K562 (cell line): ENCODE data around the gene LIMS1. TPM values are rescaled to one million over a fixed set of nuclear protein-coding genes. Genes with fewer than 3 reads are reported as not detected.

Source experiments
- BCL6 ChIP-seq: fragments of 250-450 bp; sonication (Bioruptor Pico); IDR thresholded peaks from 2 replicates; pipeline ENCODE4 v1.4.0; 2020
- CEBPB ChIP-seq: fragments of 450-650 bp; IDR thresholded peaks from 2 replicates; pipeline ENCODE4 v1.6.1; 2016; ENCODE audit warnings: missing genetic modification characterization, missing compliant biosample characterization
- E2F1 ChIP-seq: sonication (generic); formaldehyde crosslinking; IDR thresholded peaks from 2 replicates; pipeline ENCODE4 v1.8.1; 2023; ENCODE audit warnings: mild to moderate bottlenecking, missing genetic modification reagents, moderate library complexity
- E2F8 ChIP-seq: fragments of 450-650 bp; IDR thresholded peaks from 2 replicates; pipeline ENCODE4 v1.7.1; 2018; ENCODE audit warnings: mild to moderate bottlenecking, low read depth; ENCODE audit not compliant: partially characterized antibody
- GABPA ChIP-seq: fragments of 200-800 bp; sonication (Bioruptor generic); conservative IDR thresholded peaks from 2 replicates; pipeline ENCODE4 v1.6.1; 2016; ENCODE audit warnings: low read depth, missing genetic modification characterization, missing compliant biosample characterization
- HDAC3 ChIP-seq: fragments of 450-650 bp; IDR thresholded peaks from 2 replicates; pipeline ENCODE4 v1.6.1; 2018; ENCODE audit warnings: borderline replicate concordance, mild to moderate bottlenecking, moderate library complexity; ENCODE audit not compliant: partially characterized antibody
- LEF1 ChIP-seq: fragments of 450-650 bp; IDR thresholded peaks from 2 replicates; pipeline ENCODE4 v1.6.1; 2016; ENCODE audit warnings: mild to moderate bottlenecking
- MCM7 ChIP-seq, 2 experiments: fragments of 450-650 bp; IDR thresholded peaks; 2 replicates each; pipeline ENCODE4 v1.6.1; 2016 to 2018
- NCOA6 ChIP-seq: fragments of 450-650 bp; IDR thresholded peaks from 2 replicates; pipeline ENCODE4 v1.6.1; 2017; ENCODE audit warnings: mild to moderate bottlenecking
- NEUROD1 ChIP-seq: fragments of 150-350 bp; IDR thresholded peaks from 2 replicates; pipeline ENCODE4 v1.6.1; 2014; ENCODE audit warnings: borderline replicate concordance, low read length, low read depth; ENCODE audit not compliant: partially characterized antibody
- NR2C1 ChIP-seq, 2 experiments: fragments of 450-650 bp; IDR thresholded peaks; 2 replicates each; pipeline ENCODE4 v1.6.1; 2017; ENCODE audit warnings: mild to moderate bottlenecking in 2 of 2, antibody characterized with exemption in 1 of 2, inconsistent platforms in 1 of 2, missing compliant biosample characterization in 1 of 2, missing genetic modification characterization in 1 of 2
- PPARD ChIP-seq: fragments of 250-450 bp; sonication (Bioruptor Pico); IDR thresholded peaks from 2 replicates; pipeline ENCODE4 v1.8.0; 2022; ENCODE audit warnings: inconsistent platforms, mild to moderate bottlenecking, moderate library complexity
- PTRF ChIP-seq: fragments of 450-650 bp; IDR thresholded peaks from 2 replicates; pipeline ENCODE4 v1.6.1; 2016; ENCODE audit warnings: mild to moderate bottlenecking, missing genetic modification characterization, missing compliant biosample characterization
- RCOR1 ChIP-seq, 2 experiments: IDR thresholded peaks; 2 replicates each; pipeline ENCODE4 v1.6.1; 2012; ENCODE audit warnings: low read depth in 2 of 2, low read length in 2 of 2, borderline replicate concordance in 1 of 2, improper control_type of control experiment in 1 of 2
- ZFX ChIP-seq: sonication (generic); formaldehyde crosslinking; IDR thresholded peaks from 2 replicates; pipeline ENCODE4 v1.8.0; 2022; ENCODE audit warnings: mild to moderate bottlenecking, missing genetic modification reagents, moderate library complexity
- ZNF408 ChIP-seq: fragments of 250-450 bp; sonication (Bioruptor Pico); IDR thresholded peaks from 2 replicates; pipeline ENCODE4 v1.4.0; 2020; ENCODE audit warnings: low read depth, mild to moderate bottlenecking, moderate library complexity
- ZNF668 ChIP-seq: fragments of 250-450 bp; sonication (Bioruptor Pico); IDR thresholded peaks from 2 replicates; pipeline ENCODE4 v1.8.0; 2022; ENCODE audit warnings: mild to moderate bottlenecking, inconsistent platforms
- ZNF707 ChIP-seq: fragments of 250-450 bp; sonication (Bioruptor Pico); conservative IDR thresholded peaks from 2 replicates; pipeline ENCODE4 v1.8.0; 2022; ENCODE audit warnings: inconsistent platforms, mild to moderate bottlenecking, moderate library complexity
- polyA plus RNA-seq, 8 experiments: library from polyadenylated mRNA; depleted of rRNA in 4 of 8; stranded (reverse) in 5 of 8; unstranded in 3 of 8; fragments of >200 nt; fragmentation: Nextera tagmentation in 2 of 8; fragmentation: Illumina TruSeq in 1 of 8; extraction: Ambion mirVana in 2 of 8; extraction: Trizol in 1 of 8; gene quantifications; 2 replicates each; pipeline versions ENCODE4 v1.2.1 to v1.2.3, GENCODE V29; 2011 to 2014; ENCODE audit warnings: inconsistent platforms in 1 of 8, missing spikeins in 1 of 8
- total RNA-seq, 7 experiments: library from RNA; depleted of rRNA in 6 of 7; stranded (reverse); fragments of >200 nt in 6 of 7; fragmentation: Illumina TruSeq in 2 of 7; extraction: Trizol in 2 of 7; gene quantifications; 2 replicates each; pipeline versions ENCODE4 v1.2.1 to v1.2.3, GENCODE V29; 2011 to 2021; ENCODE audit warnings: low replicate concordance in 1 of 7
- TF ChIP-seq, protein P1 (sequence below), 2 experiments: fragments of 450-650 bp in 1 of 2; IDR thresholded peaks; 2 replicates each; pipeline ENCODE4 v1.6.1; 2011 to 2017; ENCODE audit warnings: low read depth in 2 of 2, antibody characterized with exemption in 1 of 2, borderline replicate concordance in 1 of 2, low read length in 1 of 2, mild to moderate bottlenecking in 1 of 2, mixed read lengths in 1 of 2; ENCODE audit not compliant: control insufficient read depth in 1 of 2
- TF ChIP-seq, protein P2 (sequence below): fragments of 450-650 bp; formaldehyde crosslinking; conservative IDR thresholded peaks from 2 replicates; pipeline ENCODE4 v1.4.0; 2022; ENCODE audit warnings: mild to moderate bottlenecking, missing genetic modification characterization

LIMS1 gene
- total and polyA plus RNA-seq, 9 of the 15 experiments (the other 6 are each of a cell fraction or from before 2014, with no cell fraction given): 52.8 to 134 (median 81.0) TPM

DNA sequence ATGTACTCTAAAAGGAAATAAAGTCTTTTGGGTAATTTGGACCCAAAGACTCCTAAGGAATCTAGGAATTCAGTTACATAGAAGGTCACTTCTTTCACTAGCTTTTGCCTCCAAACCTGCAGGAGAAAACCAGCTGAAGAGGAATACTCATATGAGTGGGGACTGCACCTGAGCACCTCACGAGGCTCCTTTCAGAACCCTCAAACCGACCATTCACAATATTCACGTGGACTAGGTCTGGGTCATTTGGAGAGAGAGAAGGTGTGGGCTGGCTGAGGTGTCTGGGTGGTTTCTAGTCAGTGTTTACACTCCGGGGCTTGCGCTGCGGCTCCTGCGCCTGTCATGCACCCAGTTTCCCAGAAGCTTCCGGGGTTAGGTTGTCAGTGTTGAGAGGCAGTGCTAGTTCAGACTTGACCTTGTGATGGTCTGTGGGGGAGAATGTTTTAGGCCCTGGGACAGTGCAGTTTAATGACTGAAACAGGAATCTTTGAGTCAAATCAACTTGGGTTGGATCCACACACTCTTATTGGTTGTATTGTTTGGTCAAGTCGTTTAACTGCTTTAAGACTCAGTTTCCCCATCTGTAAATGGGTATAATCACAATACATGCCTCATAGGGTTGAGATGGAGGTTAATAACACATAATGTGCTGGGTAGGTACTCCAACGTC lies 78.4 kb downstream of the LIMS1 start (continued):
- TF ChIP-seq E2F1 (CRISPR knock-in tag): no peak
- TF ChIP-seq BCL6 (CRISPR knock-in tag): no peak
- TF ChIP-seq NCOA6: no peak
- no peak for TF ChIP-seq HDAC3
- TF ChIP-seq ZFX: no peak
- TF ChIP-seq CEBPB (tag): no peak
- TF ChIP-seq RCOR1 (IDR thresholded peaks at IDR 0.05; ENCODE audit: borderline replicate concordance in 1 of 2, low read depth in 2 of 2, low read length in 2 of 2): no peak
- no peak for TF ChIP-seq ZNF408 (CRISPR knock-in tag)
- no peak for TF ChIP-seq MCM7 (IDR thresholded peaks at IDR 0.05)
- TF ChIP-seq, protein P1, sequence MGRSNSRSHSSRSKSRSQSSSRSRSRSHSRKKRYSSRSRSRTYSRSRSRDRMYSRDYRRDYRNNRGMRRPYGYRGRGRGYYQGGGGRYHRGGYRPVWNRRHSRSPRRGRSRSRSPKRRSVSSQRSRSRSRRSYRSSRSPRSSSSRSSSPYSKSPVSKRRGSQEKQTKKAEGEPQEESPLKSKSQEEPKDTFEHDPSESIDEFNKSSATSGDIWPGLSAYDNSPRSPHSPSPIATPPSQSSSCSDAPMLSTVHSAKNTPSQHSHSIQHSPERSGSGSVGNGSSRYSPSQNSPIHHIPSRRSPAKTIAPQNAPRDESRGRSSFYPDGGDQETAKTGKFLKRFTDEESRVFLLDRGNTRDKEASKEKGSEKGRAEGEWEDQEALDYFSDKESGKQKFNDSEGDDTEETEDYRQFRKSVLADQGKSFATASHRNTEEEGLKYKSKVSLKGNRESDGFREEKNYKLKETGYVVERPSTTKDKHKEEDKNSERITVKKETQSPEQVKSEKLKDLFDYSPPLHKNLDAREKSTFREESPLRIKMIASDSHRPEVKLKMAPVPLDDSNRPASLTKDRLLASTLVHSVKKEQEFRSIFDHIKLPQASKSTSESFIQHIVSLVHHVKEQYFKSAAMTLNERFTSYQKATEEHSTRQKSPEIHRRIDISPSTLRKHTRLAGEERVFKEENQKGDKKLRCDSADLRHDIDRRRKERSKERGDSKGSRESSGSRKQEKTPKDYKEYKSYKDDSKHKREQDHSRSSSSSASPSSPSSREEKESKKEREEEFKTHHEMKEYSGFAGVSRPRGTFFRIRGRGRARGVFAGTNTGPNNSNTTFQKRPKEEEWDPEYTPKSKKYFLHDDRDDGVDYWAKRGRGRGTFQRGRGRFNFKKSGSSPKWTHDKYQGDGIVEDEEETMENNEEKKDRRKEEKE (IDR thresholded peaks at IDR 0.05; ENCODE audit: borderline replicate concordance in 1 of 2, control insufficient read depth in 1 of 2, low read depth in 2 of 2, low read length in 1 of 2): no peak
- TF ChIP-seq NR2C1 (IDR thresholded peaks at IDR 0.05): no peak
- TF ChIP-seq NR2C1 (tag; IDR thresholded peaks at IDR 0.05): no peak; the same call in none of the 2 replicates
- no peak for TF ChIP-seq ZNF668 (CRISPR knock-in tag)
- TF ChIP-seq ZNF707 (CRISPR knock-in tag): no peak
- no peak for TF ChIP-seq PTRF (tag)
- no peak for TF ChIP-seq NEUROD1
- TF ChIP-seq, protein P2, sequence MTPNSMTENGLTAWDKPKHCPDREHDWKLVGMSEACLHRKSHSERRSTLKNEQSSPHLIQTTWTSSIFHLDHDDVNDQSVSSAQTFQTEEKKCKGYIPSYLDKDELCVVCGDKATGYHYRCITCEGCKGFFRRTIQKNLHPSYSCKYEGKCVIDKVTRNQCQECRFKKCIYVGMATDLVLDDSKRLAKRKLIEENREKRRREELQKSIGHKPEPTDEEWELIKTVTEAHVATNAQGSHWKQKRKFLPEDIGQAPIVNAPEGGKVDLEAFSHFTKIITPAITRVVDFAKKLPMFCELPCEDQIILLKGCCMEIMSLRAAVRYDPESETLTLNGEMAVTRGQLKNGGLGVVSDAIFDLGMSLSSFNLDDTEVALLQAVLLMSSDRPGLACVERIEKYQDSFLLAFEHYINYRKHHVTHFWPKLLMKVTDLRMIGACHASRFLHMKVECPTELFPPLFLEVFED (CRISPR knock-in tag): no peak
- no peak for TF ChIP-seq LEF1
- no peak for TF ChIP-seq E2F8
- TF ChIP-seq GABPA: no peak
- no peak for TF ChIP-seq PPARD (CRISPR knock-in tag)
